OCI-M2 (cell line): ENCODE measurements around the gene ABCC5.

Experiments
- DNase-seq: peaks from one replicate; lab custom pipeline; 2025; ENCODE audit not compliant: unreplicated experiment; lab: John Stamatoyannopoulos, UW

Gene ABCC5

DNA sequence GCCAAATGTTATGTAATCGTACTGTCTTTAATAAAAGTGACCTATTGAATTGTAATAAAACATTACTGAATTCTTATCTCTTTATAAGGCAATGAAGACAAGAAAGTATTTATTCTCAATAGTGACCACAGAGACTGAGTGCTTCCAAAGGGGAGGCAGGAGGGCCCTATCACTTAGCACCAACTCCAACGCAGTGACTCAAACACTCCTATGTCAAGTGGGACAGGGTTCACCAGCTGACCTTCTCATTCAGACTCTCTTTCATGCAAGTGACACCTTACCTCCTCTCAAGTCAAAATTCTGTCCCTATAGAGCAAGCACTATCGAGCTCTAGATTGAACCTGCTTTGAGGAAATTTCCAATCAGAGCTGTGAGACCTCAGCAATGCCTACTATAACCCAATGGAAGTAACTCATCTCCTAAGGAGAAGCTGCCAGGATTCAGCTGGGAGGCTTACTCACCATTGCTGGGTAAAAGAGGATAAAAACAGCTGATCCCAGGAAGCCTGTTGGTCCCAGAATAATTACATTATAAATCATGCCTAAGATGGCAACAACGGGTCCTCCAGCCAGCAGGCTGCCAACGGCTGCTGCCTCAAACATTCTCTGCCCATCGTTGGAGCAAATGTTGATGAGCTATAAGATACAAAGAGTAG is 35.6 kb downstream of the ABCC5 start:
- DNase-seq = no peak

DNA sequence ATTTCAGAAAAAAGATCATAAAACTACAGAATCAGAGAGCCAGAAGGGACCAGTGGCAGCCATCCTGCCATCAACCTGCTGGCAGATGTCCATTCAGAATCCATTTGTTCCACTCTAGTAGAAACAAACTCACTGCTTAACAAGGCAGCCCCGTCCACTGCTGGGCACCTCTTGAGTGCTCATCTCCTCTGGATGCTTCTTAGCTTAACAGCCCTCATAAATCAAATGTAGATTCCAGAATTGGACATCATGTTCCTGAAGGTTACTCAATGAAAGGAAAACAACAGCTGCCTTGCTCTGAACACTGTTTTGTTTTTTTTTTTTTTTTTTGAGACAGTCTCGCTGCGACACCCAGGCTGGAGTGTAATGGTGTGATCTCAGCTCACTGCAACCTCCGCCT is 37.3 kb downstream of the ABCC5 start:
- DNase-seq = no peak

DNA sequence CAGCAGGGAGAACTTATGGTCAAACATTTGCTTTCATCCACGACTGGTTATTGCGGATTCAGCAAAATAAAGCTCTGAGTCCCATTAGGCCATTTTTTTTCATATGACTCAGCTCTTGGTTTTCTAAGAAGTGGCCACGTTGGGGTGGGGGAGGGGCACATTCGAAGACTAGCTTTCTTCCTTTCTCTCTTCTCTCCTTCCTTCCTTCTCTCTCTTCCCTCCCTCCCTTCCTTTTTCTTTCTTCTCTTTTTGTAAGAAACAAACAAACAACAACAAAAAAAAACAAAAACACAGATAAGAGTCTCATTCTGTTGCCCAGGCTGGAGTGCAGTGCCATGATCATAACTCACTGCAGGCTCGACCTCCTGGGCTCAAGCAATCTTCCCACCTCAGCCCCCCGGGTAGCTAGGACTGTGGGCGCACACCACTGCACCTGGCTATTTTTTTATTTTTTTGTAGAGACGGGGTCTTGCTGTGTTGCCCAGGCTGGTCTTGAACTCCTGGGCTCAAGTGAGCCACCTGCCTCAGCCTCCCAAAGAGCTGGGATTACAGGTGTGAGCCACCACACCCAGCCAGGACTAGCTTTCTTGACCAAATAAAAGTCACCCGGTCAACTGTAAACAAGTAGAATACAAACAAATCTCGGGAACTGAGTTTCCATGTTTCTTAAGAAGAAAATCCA is 41.6 kb downstream of the ABCC5 start:
- DNase-seq = no peak

- no peak for DNase-seq
These were observed 48.9 kb downstream of the ABCC5 start for GRCh38 chr3:183968666-183969245.

DNA sequence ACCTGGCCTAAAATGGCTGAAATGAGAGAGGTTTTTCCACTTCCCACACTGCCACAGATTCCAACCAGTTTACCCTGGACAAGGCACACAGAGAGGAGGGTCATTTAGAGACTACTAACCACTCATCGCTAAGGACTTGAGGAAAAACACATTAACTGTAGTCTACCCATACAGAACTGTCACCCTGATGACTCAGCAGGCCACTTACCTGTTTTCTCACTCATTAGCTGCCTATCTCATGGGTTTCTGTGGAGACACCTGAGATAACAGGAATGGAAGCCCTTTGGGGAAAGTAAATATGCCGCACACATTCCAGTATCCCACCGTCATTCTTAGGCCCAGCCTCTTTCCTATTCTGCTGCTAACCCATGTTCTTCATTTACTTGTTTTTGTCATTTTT is 50.0 kb downstream of the ABCC5 start:
- DNase-seq = no peak

DNA sequence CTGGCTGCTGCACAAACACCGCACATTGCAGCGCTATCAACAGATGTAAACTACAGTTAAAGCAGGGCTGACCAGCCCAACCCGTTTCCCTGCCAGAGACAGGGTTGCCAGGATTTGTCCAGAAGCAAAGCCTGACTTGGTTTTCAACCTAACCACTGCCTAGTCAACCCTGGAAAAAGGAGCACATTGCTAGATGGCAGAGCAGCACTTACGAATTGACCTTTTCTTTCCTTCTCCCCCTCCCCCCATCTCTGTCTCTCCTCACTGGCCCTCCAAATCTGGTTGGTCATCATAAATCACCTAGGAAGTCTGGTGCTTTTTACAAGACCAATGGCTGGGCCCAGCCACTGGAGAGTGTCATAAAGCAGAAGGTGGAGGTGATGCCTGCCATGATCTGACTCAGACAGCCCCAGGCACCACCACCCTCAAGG is 51.3 kb downstream of the ABCC5 start:
- no peak for DNase-seq

DNA sequence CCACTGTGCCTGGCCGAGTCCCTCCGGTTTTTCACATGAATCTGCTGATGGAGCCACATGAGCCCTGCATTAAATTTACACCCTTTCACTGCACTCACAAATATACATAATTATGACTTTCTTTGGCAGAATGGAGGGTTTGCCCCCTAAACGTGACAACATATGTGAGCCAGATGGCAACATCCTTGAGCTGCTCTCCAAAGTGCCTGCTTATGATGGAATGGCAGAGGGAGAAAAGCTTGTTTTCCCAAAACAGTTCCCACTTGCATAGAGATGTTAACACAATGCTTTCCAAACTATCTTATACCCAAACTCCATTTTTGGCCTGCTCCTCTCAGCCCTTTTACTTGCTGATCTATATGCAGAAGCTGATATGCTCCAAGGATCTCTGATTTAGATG is 54.9 kb downstream of the ABCC5 start:
- no peak for DNase-seq

DNA sequence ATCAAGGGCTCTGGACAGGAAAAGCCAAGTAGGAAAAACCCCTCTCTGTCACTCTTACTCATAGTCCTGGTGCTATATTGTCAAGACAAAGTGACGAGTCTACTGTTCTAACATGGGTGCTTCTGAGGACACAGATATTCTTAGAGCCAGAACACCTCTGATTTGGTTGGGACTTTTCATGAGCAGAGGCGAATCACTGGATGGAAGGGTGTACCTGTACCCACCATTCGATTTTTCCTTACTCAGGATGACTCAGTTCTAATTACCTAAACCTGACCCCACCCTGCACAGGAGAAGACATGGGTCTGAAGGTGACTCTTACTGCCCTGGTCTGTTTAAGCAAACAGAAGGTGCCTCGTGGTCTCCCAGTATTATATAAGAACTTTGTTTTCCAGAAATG is 58.5 kb downstream of the ABCC5 start:
- no peak for DNase-seq

DNA sequence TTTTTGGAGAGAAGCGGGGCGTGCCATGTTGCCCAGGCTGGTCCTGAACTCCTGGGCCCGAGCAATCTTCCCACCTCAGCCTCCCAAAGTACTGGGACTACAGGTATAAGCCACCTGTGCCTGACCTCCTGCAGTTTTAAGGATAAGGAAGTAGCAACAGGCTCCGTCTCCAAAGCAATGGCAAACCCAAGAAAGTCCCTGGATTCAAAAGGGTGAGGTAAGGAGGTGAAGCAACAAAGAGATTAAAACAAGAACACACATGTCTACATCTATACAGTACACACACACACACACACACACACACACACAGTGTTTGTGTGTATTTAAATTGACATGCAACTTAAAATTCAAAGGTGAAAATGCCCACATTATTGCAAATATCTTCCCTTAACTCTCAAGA is 58.9 kb downstream of the ABCC5 start:
- no peak for DNase-seq

- no peak for DNase-seq
These were observed 59.5 kb downstream of the ABCC5 start for GRCh38 chr3:183958226-183958625.

DNA sequence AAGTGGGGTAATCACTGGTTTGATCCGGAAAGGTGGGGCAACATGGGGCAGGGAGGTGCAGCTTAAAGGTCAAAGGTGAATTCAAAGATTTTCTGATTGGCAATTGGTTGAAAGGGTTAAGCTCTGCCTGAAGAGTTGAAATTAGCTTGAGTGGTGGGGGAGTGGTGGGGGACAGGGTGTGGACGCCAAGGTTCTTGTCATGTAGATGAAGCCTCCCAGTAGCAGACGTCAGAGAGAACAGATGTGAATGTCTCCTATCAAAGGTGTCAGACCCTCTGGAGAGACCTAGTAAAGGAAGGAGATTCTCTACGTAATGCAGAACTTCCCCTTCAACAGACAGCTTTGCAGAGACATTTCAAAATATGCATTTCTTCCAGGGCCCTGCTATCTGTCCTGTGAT is 62.8 kb downstream of the ABCC5 start:
- DNase-seq = no peak

- no peak for DNase-seq
These were observed 64.1 kb downstream of the ABCC5 start for GRCh38 chr3:183953471-183954070.

DNA sequence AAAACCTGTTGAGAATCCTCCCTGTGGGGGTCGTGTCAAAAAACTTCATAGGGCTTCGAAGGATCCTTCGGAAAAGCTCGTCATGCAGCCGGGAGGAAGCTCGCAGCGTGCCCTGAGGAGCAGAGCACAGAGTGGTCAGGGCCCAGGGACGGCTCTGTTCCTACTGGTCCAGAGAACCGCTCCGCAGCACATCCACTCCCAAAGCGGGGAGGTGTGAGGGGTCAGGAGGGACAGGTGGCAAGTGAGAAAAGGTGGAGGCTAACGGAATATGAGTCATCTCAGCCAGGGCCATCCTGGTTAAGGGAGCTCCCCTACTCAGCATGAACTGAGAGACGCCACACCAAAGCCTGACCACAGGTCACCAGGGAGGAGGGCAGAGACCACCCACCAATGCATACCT is 66.2 kb downstream of the ABCC5 start:
- no peak for DNase-seq

- no peak for DNase-seq
These were observed 68.0 kb downstream of the ABCC5 start for GRCh38 chr3:183949690-183950089.

DNA sequence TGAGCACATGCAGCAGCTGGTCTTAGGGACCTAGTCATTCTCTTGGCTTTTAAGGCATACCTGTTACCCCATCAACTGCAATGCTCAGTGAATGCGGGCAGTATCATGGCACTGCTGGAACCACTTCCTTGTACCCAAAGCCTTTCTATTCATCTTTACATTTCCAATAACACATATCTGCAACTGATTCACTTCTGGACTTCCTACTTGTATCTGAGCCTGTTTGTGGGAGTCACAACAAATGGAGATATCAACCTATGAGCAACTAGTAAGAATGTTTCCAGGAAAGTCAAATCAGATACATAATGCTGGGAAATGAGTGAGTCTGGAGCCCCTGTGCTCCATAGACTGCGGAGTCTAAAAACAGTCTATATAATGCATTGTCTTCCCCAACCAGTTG is 71.6 kb downstream of the ABCC5 start:
- DNase-seq = no peak

GRCh38 chr3:183944775-183945174 is 72.9 kb downstream of the ABCC5 start:
- no peak for DNase-seq

GRCh38 chr3:183943739-183944138 is 73.9 kb downstream of the ABCC5 start:
- no peak for DNase-seq

GRCh38 chr3:183941216-183941615 is 76.5 kb downstream of the ABCC5 start:
- no peak for DNase-seq

- no peak for DNase-seq
These were observed 79.9 kb downstream of the ABCC5 start for GRCh38 chr3:183937601-183938286.

GRCh38 chr3:183933160-183933559 is 84.5 kb downstream of the ABCC5 start:
- no peak for DNase-seq

GRCh38 chr3:183931881-183932280 is 85.8 kb downstream of the ABCC5 start:
- DNase-seq = no peak

DNA sequence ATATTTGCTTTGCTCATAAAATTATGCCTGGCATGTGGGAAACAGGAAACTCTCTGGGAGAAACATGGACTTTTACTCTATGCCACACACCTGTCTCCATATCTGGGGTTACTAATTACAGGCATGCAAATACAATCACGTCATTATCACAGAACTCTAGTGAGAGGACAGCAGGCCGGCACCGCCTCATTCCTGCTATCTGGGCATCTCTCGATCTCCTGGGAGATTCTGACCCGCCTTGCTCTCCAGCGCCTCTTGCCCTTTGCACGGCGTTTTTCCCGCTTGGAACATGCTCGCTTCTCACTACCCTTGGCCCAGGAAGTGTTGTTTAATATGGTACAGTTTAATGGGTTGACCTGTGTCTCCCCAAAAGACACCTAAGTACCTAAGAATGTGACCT is 87.6 kb downstream of the ABCC5 start:
- no peak for DNase-seq
